Fibroblast of lung (primary cell): ENCODE measurements around the gene F3. TPM values are rescaled to one million over a fixed set of nuclear protein-coding genes. Genes with fewer than 3 reads are reported as not detected.
A peak's percentile ranks its signal among the peaks of the same experiment; 100 is the strongest.

Experiments
- DNase-seq, 2 donors: peaks; one replicate each; pipeline versions ENCODE4 v3.0.0 to v3.0.0-alpha.2; 2010; ENCODE audit warnings: low read depth in 2 of 2
- H2AFZ ChIP-seq: 2 replicates; pipeline ENCODE4 v1.5.1; 2012; ENCODE audit warnings: low read length, control low read depth, inconsistent platforms
- H3K27ac ChIP-seq: 2 replicates; pipeline ENCODE4 v1.5.1; 2011; ENCODE audit warnings: low read length, control low read depth; ENCODE audit not compliant: insufficient read depth
- H3K27me3 ChIP-seq: 2 replicates; pipeline ENCODE4 v1.5.1; 2011; ENCODE audit warnings: mild to moderate bottlenecking, low read length; ENCODE audit not compliant: control insufficient read depth, insufficient read depth
- H3K36me3 ChIP-seq: 2 replicates; pipeline ENCODE4 v1.5.1; 2011; ENCODE audit warnings: low read length; ENCODE audit not compliant: control insufficient read depth, insufficient read depth
- H3K4me1 ChIP-seq: 2 replicates; pipeline ENCODE4 v1.5.1; 2011; ENCODE audit warnings: low read length; ENCODE audit not compliant: control insufficient read depth, insufficient read depth; ENCODE audit errors: extremely low read depth
- H3K4me2 ChIP-seq: 2 replicates; pipeline ENCODE4 v1.5.1; 2011; ENCODE audit warnings: low read length, control low read depth; ENCODE audit not compliant: insufficient read depth; ENCODE audit errors: extremely low read depth
- H3K4me3 ChIP-seq, 4 experiments: fragments of 200-600 bp in 1 of 4; sonication (generic) in 1 of 4; replicated peaks in 1 of 4; 2 replicates each; pipeline ENCODE4 v1.5.1; 2011 to 2016; ENCODE audit warnings: low read length in 4 of 4, low read depth in 3 of 4, mild to moderate bottlenecking in 3 of 4, control low read depth in 2 of 4, inconsistent platforms in 1 of 4, mixed read lengths in 1 of 4; ENCODE audit not compliant: insufficient read depth in 1 of 4; ENCODE audit errors: control extremely low read depth in 1 of 4
- H3K79me2 ChIP-seq: 2 replicates; pipeline ENCODE4 v1.5.1; 2012; ENCODE audit warnings: mild to moderate bottlenecking, low read length, inconsistent platforms; ENCODE audit not compliant: control insufficient read depth, insufficient read depth
- H3K9ac ChIP-seq: 2 replicates; pipeline ENCODE4 v1.5.1; 2011; ENCODE audit warnings: mild to moderate bottlenecking, low read length, control low read depth; ENCODE audit not compliant: insufficient read depth
- H3K9me3 ChIP-seq: 2 replicates; pipeline ENCODE4 v1.5.1; 2012; ENCODE audit warnings: low read depth, low read length; ENCODE audit not compliant: control insufficient read depth, insufficient read depth
- H4K20me1 ChIP-seq: 2 replicates; pipeline ENCODE4 v1.5.1; 2011; ENCODE audit warnings: low read length; ENCODE audit not compliant: control insufficient read depth, insufficient read depth; ENCODE audit errors: extremely low read depth
- EZH2 ChIP-seq: IDR thresholded peaks from 2 replicates; pipeline ENCODE4 v1.5.1; 2012; ENCODE audit warnings: low read length, control low read depth, mild to moderate bottlenecking; ENCODE audit errors: missing control alignments
- polyA plus RNA-seq, 2 donors: library from polyadenylated mRNA; depleted of rRNA in 1 of 2; stranded (reverse) in 1 of 2; unstranded in 1 of 2; fragments of >200 nt; gene quantifications; 2 replicates each; pipeline ENCODE4 v1.2.1, GENCODE V29; 2011 to 2012; ENCODE audit warnings: missing spikeins in 1 of 2
- total RNA-seq: library from RNA; depleted of rRNA; stranded (reverse); fragments of >200 nt; gene quantifications from 2 replicates; pipeline ENCODE4 v1.2.1, GENCODE V29; 2014
- TF ChIP-seq, protein P1 (sequence below), 2 donors: IDR thresholded peaks in 1 of 2; conservative IDR thresholded peaks in 1 of 2; 1 replicate in 1 of 2; 2 replicates in 1 of 2; pipeline ENCODE4 v1.5.1; 2011 to 2012; ENCODE audit warnings: low read length in 2 of 2, control low read depth in 1 of 2, inconsistent platforms in 1 of 2, low read depth in 1 of 2, mild to moderate bottlenecking in 1 of 2

F3 gene
- total and polyA plus RNA-seq, 2 donors (not counting 1 experiment from before 2014, with no cell fraction given), result 234 to 400 TPM

DNA sequence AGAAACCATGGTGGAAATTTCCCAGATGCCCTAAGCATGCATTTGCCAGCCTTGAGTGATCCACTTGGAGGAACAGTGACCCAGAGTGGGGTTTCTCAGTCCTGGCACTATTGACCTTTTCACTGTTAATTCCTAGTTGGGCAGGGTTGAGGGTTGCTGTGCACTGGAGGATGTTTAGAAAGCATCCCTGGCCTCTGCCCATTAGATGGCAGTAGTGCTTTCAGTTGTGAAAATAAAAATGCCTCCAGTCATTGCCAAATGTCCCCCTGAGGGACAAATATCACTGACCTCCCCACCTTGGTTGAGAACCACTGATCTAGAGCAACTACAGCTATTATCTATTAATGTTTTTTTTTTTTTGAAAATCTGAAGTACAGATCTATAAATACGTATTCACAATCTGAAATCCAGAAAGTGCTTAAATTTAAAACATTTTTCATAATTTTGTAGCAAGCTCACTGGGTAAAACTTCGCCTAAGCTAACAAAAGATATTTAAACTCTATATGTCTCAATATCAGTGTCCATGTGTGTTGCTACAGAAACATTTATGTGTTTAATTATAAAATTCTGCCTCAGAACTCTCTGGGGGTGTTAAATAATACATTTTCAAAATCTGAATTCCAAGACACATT, 27.3 kb downstream of the F3 start:
- H3K9ac ChIP-seq, result no peak overlapping the region
- no peaks in the 10 kb centered on the region for H3K27me3 ChIP-seq
- no peaks in the 10 kb centered on the region for H4K20me1 ChIP-seq
- H3K27ac ChIP-seq, result no peak overlapping the region
- TF ChIP-seq, protein P1, sequence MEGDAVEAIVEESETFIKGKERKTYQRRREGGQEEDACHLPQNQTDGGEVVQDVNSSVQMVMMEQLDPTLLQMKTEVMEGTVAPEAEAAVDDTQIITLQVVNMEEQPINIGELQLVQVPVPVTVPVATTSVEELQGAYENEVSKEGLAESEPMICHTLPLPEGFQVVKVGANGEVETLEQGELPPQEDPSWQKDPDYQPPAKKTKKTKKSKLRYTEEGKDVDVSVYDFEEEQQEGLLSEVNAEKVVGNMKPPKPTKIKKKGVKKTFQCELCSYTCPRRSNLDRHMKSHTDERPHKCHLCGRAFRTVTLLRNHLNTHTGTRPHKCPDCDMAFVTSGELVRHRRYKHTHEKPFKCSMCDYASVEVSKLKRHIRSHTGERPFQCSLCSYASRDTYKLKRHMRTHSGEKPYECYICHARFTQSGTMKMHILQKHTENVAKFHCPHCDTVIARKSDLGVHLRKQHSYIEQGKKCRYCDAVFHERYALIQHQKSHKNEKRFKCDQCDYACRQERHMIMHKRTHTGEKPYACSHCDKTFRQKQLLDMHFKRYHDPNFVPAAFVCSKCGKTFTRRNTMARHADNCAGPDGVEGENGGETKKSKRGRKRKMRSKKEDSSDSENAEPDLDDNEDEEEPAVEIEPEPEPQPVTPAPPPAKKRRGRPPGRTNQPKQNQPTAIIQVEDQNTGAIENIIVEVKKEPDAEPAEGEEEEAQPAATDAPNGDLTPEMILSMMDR (conservative IDR thresholded peaks at IDR 0.05 in 1 of 2, IDR thresholded peaks at IDR 0.05 in 1 of 2; ENCODE audit: low read depth in 1 of 2, low read length in 2 of 2), result peak; percentile 77 to 78
- TF ChIP-seq EZH2, result no peak
- H3K4me3 ChIP-seq, result no peak overlapping the region
- no peaks in the 10 kb centered on the region for H3K79me2 ChIP-seq
- no peaks in the 10 kb centered on the region for H3K9me3 ChIP-seq
- H3K36me3 ChIP-seq, result no peaks in the 10 kb centered on the region
- no peaks in the 10 kb centered on the region for H3K4me1 ChIP-seq
- DNase-seq, result peak in 1 of 2 donors; percentile 35
- no peak overlapping the region for H3K4me2 ChIP-seq
- H2AFZ ChIP-seq, result no peak overlapping the region

DNA sequence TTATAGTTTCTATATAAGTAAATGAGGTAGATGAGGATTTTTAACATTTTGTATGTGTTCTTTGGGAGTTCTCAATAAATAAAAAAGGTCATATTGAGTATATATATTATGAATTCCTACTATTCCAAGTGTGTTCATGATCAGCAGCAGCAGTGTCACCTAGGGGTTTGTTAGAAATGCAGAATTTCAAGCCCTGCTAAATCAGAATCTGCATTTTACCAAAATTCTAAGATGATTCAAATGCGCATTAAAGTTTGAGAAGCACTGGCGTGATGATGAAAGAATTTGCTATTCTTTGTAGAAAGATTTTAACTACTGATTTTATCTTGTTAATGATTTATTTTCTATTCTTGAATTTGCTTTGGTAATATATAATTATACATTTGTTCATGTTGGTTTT, 28.7 kb downstream of the F3 start:
- Histone ChIP-seq H3K9me3 (no peaks in the 10 kb centered on the region), H3K4me1 (no peaks in the 10 kb centered on the region), H4K20me1 (no peaks in the 10 kb centered on the region), H2AFZ (no peak overlapping the region), H3K4me2 (no peak overlapping the region), H3K9ac (no peak overlapping the region), H3K4me3 (no peak overlapping the region), H3K36me3 (no peaks in the 10 kb centered on the region), H3K27me3 (no peaks in the 10 kb centered on the region), H3K27ac (no peak overlapping the region), H3K79me2 (no peaks in the 10 kb centered on the region)
- no peak for DNase-seq
- TF ChIP-seq, protein P1 (conservative IDR thresholded peaks at IDR 0.05 in 1 of 2, IDR thresholded peaks at IDR 0.05 in 1 of 2; ENCODE audit: low read depth in 1 of 2, low read length in 2 of 2), result no peak
- TF ChIP-seq EZH2, result no peak

DNA sequence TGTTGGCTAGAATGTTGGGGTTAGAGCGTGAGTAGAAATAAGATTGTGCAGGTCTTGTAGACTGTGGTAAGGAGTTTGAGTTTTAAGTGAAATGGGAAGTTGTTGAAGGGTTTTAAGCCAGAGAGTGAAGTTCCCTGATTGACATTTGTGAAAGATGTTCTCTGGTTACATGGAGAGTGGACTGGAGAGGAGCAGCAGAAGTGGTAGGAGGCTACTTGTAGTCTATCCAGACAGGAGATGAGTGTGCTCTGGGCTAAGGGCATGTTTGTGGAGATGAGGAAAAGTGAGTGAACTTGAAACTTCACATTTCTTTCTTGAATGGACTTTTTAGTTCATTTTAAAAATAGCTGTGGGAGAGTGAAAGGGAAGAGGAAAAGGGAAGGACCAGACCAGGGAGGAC, 37.0 kb downstream of the F3 start:
- no peak for TF ChIP-seq EZH2
- TF ChIP-seq, protein P1 (conservative IDR thresholded peaks at IDR 0.05 in 1 of 2, IDR thresholded peaks at IDR 0.05 in 1 of 2; ENCODE audit: low read depth in 1 of 2, low read length in 2 of 2), result no peak
- H3K9ac ChIP-seq, result no peak overlapping the region
- H3K4me1 ChIP-seq, result no peaks in the 10 kb centered on the region
- H3K27ac ChIP-seq, result no peak overlapping the region
- H3K4me2 ChIP-seq, result no peak overlapping the region
- H3K4me3 ChIP-seq, result no peak overlapping the region
- peaks cover 1% of the 10 kb centered on the region for H3K36me3 ChIP-seq
- no peaks in the 10 kb centered on the region for H3K79me2 ChIP-seq
- DNase-seq, result no peak
- H3K9me3 ChIP-seq, result no peaks in the 10 kb centered on the region
- H4K20me1 ChIP-seq, result no peaks in the 10 kb centered on the region
- no peaks in the 10 kb centered on the region for H3K27me3 ChIP-seq
- no peak overlapping the region for H2AFZ ChIP-seq
